TTC549 (cell line): ENCODE results near the gene FLG.
"Not testable (repeated sequence)": the region's sequence is repeated elsewhere in the genome, so short reads cannot be mapped to it uniquely, and the experiment has no call there.

Experiments used
- FAIRE-seq: peaks from 2 replicates; lab custom pipeline; 2012; peaks lifted over from hg19 to GRCh38; lab: Jason Lieb, UNC

Gene FLG

GRCh38 chr1:152256394-152256793, 68.6 kb downstream of the FLG start:
- FAIRE-seq = not testable (repeated sequence)
